ENCODE results near the gene ABCD3.

DNA sequence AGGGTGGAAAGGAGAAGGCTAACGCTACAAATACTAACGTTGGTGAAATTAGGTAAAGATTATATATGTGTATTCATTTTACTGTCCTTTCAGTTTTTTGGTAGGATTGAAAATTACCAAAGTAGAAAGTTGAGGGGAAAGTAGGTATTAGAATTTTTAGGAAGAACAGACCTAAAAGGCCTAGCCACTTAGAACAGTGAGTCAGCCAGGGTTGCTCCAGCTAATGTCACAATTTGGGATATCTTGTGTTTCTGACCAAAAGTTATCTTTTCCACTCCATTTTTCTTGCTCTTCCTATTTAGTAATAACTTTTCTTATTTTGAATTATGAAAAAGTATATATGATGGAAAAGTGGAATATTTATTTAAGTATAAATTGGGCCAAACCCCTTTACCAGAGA is 83.2 kb downstream of the ABCD3 start:
- TF ChIP-seq, protein P1, sequence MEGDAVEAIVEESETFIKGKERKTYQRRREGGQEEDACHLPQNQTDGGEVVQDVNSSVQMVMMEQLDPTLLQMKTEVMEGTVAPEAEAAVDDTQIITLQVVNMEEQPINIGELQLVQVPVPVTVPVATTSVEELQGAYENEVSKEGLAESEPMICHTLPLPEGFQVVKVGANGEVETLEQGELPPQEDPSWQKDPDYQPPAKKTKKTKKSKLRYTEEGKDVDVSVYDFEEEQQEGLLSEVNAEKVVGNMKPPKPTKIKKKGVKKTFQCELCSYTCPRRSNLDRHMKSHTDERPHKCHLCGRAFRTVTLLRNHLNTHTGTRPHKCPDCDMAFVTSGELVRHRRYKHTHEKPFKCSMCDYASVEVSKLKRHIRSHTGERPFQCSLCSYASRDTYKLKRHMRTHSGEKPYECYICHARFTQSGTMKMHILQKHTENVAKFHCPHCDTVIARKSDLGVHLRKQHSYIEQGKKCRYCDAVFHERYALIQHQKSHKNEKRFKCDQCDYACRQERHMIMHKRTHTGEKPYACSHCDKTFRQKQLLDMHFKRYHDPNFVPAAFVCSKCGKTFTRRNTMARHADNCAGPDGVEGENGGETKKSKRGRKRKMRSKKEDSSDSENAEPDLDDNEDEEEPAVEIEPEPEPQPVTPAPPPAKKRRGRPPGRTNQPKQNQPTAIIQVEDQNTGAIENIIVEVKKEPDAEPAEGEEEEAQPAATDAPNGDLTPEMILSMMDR (IDR thresholded peaks at IDR 0.05): no peak
- TF ChIP-seq POLR2A (IDR thresholded peaks at IDR 0.05) (no peak), EP300 (IDR thresholded peaks at IDR 0.05; ENCODE audit: low read depth) (no peak)
